HepG2 (cell line): ENCODE measurements around the gene BTBD1. TPM values are rescaled to one million over a fixed set of nuclear protein-coding genes. Genes with fewer than 3 reads are reported as not detected.

Experiments used
- ATAC-seq: fragments of 200-7000 bp; cut with Tn5 transposase; 3 replicates; pipeline ENCODE4 v1.9.1; 2020; ENCODE audit warnings: mild to moderate bottlenecking, moderate library complexity
- BruUV-seq: library from RNA; stranded (reverse); fragments of 400-500 nt; replicated peaks from 2 replicates; lab custom pipeline; 2021; lab: Mats Ljungman, UMichigan
- CTCF ChIA-PET: fragments of 300-600 bp; formaldehyde crosslinking; extraction: SDS; loops from one replicate; lab custom pipeline; 2021; ENCODE audit warnings: low total read pairs, inconsistent platforms, low intra/inter-chr PET ratio; lab: Yijun Ruan, JAX
- POLR2A ChIA-PET: fragments of 350-600 bp; sonication (Branson Sonifier 250); formaldehyde crosslinking; loops from one replicate; lab custom pipeline; 2020; ENCODE audit warnings: antibody characterized with exemption, inconsistent platforms; lab: Yijun Ruan, JAX
- DNase-seq: peaks from one replicate; pipeline ENCODE4 v3.0.0-alpha.2; 2015; ENCODE audit warnings: low spot score
- FAIRE-seq: peaks from 3 replicates; lab custom pipeline; 2011; peaks lifted over from hg19 to GRCh38; lab: Jason Lieb, UNC
- H2AFZ ChIP-seq: one replicate; pipeline ENCODE4 v1.6.1; 2011; ENCODE audit warnings: low read length, inconsistent platforms
- H3K27ac ChIP-seq: fragments of 300-600 bp; 3 replicates; pipeline ENCODE4 v1.8.0; 2011; ENCODE audit warnings: mixed run types, mild to moderate bottlenecking, mixed read lengths, low read length, inconsistent platforms; ENCODE audit not compliant: insufficient read depth; ENCODE audit errors: extremely low read length
- H3K27me3 ChIP-seq, 2 experiments: fragments of 200-600 bp in 1 of 2; 2 replicates in 1 of 2; 3 replicates in 1 of 2; pipeline versions ENCODE4 v1.6.0 to v1.8.0; 2011; ENCODE audit warnings: low read length in 2 of 2, mild to moderate bottlenecking in 2 of 2, moderate library complexity in 2 of 2, inconsistent platforms in 1 of 2; ENCODE audit not compliant: insufficient read depth in 2 of 2, control insufficient read depth in 1 of 2
- H3K36me3 ChIP-seq, 2 experiments: fragments of 200-600 bp in 1 of 2; replicated peaks in 1 of 2; 2 replicates in 1 of 2; 3 replicates in 1 of 2; pipeline versions ENCODE4 v1.5.1 to v1.8.0; 2011; ENCODE audit warnings: low read length in 2 of 2, inconsistent platforms in 1 of 2; ENCODE audit not compliant: insufficient read depth in 2 of 2, control insufficient read depth in 1 of 2
- H3K4me1 ChIP-seq: 2 replicates; pipeline ENCODE4 v1.5.1; 2012; ENCODE audit warnings: low read length, inconsistent platforms; ENCODE audit not compliant: insufficient read depth
- H3K4me2 ChIP-seq: 2 replicates; pipeline ENCODE4 v1.6.0; 2011; ENCODE audit warnings: low read depth, low read length, inconsistent platforms
- H3K4me3 ChIP-seq, 3 experiments: fragments of 200-600 bp in 1 of 3; sonication (generic), shearing (Covaris generic) in 1 of 3; replicated peaks in 1 of 3; 2 replicates each; pipeline ENCODE4 v1.5.1; 2011 to 2016; ENCODE audit warnings: low read length in 3 of 3, inconsistent platforms in 2 of 3, low read depth in 2 of 3, mild to moderate bottlenecking in 2 of 3, control low read depth in 1 of 3, mixed read lengths in 1 of 3; ENCODE audit not compliant: insufficient read depth in 1 of 3
- H3K79me2 ChIP-seq: one replicate; pipeline ENCODE4 v1.6.1; 2011; ENCODE audit warnings: low read length, inconsistent platforms; ENCODE audit not compliant: insufficient read depth
- H3K9ac ChIP-seq: 2 replicates; pipeline ENCODE4 v1.6.0; 2011; ENCODE audit warnings: mild to moderate bottlenecking, low read depth, low read length, inconsistent platforms; ENCODE audit not compliant: insufficient read depth
- H3K9me3 ChIP-seq: 2 replicates; pipeline ENCODE4 v1.5.1; 2012; ENCODE audit warnings: mild to moderate bottlenecking, low read length
- H4K20me1 ChIP-seq: 2 replicates; pipeline ENCODE4 v1.6.0; 2011; ENCODE audit warnings: inconsistent platforms, mild to moderate bottlenecking, low read length, moderate library complexity; ENCODE audit not compliant: insufficient read depth
- FOXP1 ChIP-seq, 2 experiments: fragments of 450-650 bp in 1 of 2; IDR thresholded peaks; 2 replicates each; pipeline ENCODE4 v1.6.1; 2017 to 2018; ENCODE audit warnings: antibody characterized with exemption in 1 of 2
- HDAC1 ChIP-seq: sonication (generic); formaldehyde crosslinking; IDR thresholded peaks from 2 replicates; pipeline ENCODE4 v1.5.1; 2020; ENCODE audit warnings: mild to moderate bottlenecking, missing genetic modification reagents
- HIVEP1 ChIP-seq: sonication (generic); formaldehyde crosslinking; IDR thresholded peaks from 2 replicates; pipeline ENCODE4 v1.4.0; 2020; ENCODE audit warnings: mild to moderate bottlenecking, missing genetic modification reagents
- KMT2A ChIP-seq: sonication (generic); formaldehyde crosslinking; IDR thresholded peaks from 2 replicates; pipeline ENCODE4 v1.4.0; 2020; ENCODE audit warnings: missing genetic modification reagents
- MZF1 ChIP-seq: sonication (generic); formaldehyde crosslinking; IDR thresholded peaks from 2 replicates; pipeline ENCODE4 v1.8.1; 2023; ENCODE audit warnings: mild to moderate bottlenecking, missing genetic modification reagents, borderline replicate concordance
- SIN3B ChIP-seq: fragments of 150-350 bp; IDR thresholded peaks from 2 replicates; pipeline ENCODE4 v1.6.1; 2014; ENCODE audit warnings: low read length
- SP140L ChIP-seq: sonication (generic); formaldehyde crosslinking; IDR thresholded peaks from 2 replicates; pipeline ENCODE4 v1.4.0; 2020; ENCODE audit warnings: missing genetic modification reagents, borderline replicate concordance
- SRY ChIP-seq: sonication (generic); formaldehyde crosslinking; IDR thresholded peaks from 2 replicates; pipeline ENCODE4 v1.8.0; 2022; ENCODE audit warnings: mild to moderate bottlenecking, missing genetic modification reagents
- TGIF2 ChIP-seq: IDR thresholded peaks from 2 replicates; pipeline ENCODE4 v1.6.1; 2016; ENCODE audit warnings: control low read depth, missing compliant biosample characterization
- ZFP62 ChIP-seq: sonication (generic); formaldehyde crosslinking; IDR thresholded peaks from 2 replicates; pipeline ENCODE4 v1.4.0; 2020; ENCODE audit warnings: missing genetic modification reagents
- ZFP82 ChIP-seq: sonication (generic); formaldehyde crosslinking; IDR thresholded peaks from 2 replicates; pipeline ENCODE4 v1.5.1; 2020; ENCODE audit warnings: mild to moderate bottlenecking, missing genetic modification reagents, borderline replicate concordance
- ZNF101 ChIP-seq: sonication (generic); formaldehyde crosslinking; IDR thresholded peaks from 2 replicates; pipeline ENCODE4 v1.4.0; 2020; ENCODE audit warnings: mild to moderate bottlenecking, low read depth, missing genetic modification reagents, borderline replicate concordance
- ZNF121 ChIP-seq: sonication (generic); formaldehyde crosslinking; IDR thresholded peaks from 2 replicates; pipeline ENCODE4 v1.5.0; 2020; ENCODE audit warnings: mild to moderate bottlenecking, missing genetic modification reagents
- ZNF326 ChIP-seq: sonication (generic); formaldehyde crosslinking; IDR thresholded peaks from 2 replicates; pipeline ENCODE4 v1.4.0; 2020; ENCODE audit warnings: missing genetic modification reagents, borderline replicate concordance
- ZNF460 ChIP-seq: sonication (generic); formaldehyde crosslinking; IDR thresholded peaks from 2 replicates; pipeline ENCODE4 v1.5.1; 2020; ENCODE audit warnings: missing genetic modification reagents, mild to moderate bottlenecking, borderline replicate concordance
- ZNF484 ChIP-seq: sonication (generic); formaldehyde crosslinking; IDR thresholded peaks from 2 replicates; pipeline ENCODE4 v1.5.1; 2020; ENCODE audit warnings: mild to moderate bottlenecking, low read depth, missing genetic modification reagents, borderline replicate concordance
- WGBS: methylation state at CpG from one replicate; pipeline ENCODE4 v1.1.6; 2017; ENCODE audit warnings: low lambda C conversion rate; 5-methylcytosine and 5-hydroxymethylcytosine counted together
- in situ Hi-C: cut with HindIII; loops from 2 replicates; pipeline ENCODE4 v1.10.0; 2017; ENCODE audit warnings: low pct_unique_long_range_greater_than_20kb; ENCODE audit not compliant: extremely low pct_ligation_motif_present
- intact Hi-C: fragments of 100-400 bp; cut with micrococcal nuclease; formaldehyde crosslinking; loops from one replicate; pipeline ENCODE4 v1.10.0; 2022; ENCODE audit not compliant: unreplicated experiment
- polyA plus RNA-seq, 8 experiments: library from polyadenylated mRNA; depleted of rRNA in 3 of 8; stranded (reverse) in 7 of 8; unstranded in 1 of 8; fragments of >200 nt; fragmentation: Illumina TruSeq in 4 of 8; extraction: Trizol in 4 of 8; gene quantifications; 2 replicates each; pipeline versions ENCODE4 v1.2.1 to v1.2.3, GENCODE V29; 2011 to 2016; ENCODE audit warnings: low read depth in 4 of 8, missing spikeins in 1 of 8, mixed read lengths in 1 of 8; ENCODE audit not compliant: insufficient read depth in 1 of 8
- total RNA-seq, 5 experiments: library from RNA; depleted of rRNA; stranded (reverse); fragments of >200 nt; fragmentation: Illumina TruSeq; extraction: Trizol; gene quantifications; 2 replicates each; pipeline ENCODE4 v1.2.3, GENCODE V29; 2016; ENCODE audit warnings: low read depth in 1 of 5
- TF ChIP-seq, protein P1 (sequence below): sonication (generic); formaldehyde crosslinking; IDR thresholded peaks from 2 replicates; pipeline ENCODE4 v1.4.0; 2020; ENCODE audit warnings: mild to moderate bottlenecking, missing genetic modification reagents, borderline replicate concordance
- TF ChIP-seq, protein P2 (sequence below): sonication (generic); formaldehyde crosslinking; IDR thresholded peaks from 2 replicates; pipeline ENCODE4 v1.8.0; 2022; ENCODE audit warnings: mild to moderate bottlenecking, missing genetic modification reagents; ENCODE audit not compliant: insufficient replicate concordance

BTBD1 gene
- total and polyA plus RNA-seq, 2 of the 13 experiments (the other 11 are each of a cell fraction or from before 2014, with no cell fraction given): 32.1 to 53.9 TPM

DNA sequence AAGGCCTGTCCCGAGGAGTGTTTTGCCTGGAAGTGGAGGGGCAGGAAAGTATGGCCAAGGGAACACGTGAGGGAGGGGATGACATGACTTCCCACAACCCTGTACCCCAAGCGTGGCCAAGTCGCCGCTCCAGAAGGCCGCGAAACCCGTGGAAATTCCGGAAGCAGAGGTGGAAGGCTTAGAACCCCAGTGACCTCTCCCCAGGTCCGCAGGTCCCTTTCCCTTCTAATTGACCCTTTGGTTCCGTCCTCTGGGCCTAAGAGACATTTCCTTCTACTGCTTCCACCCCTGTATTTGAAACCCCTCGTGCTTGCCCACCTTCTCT, 548 bp upstream of the BTBD1 start (continued):
- TF ChIP-seq, protein P1, sequence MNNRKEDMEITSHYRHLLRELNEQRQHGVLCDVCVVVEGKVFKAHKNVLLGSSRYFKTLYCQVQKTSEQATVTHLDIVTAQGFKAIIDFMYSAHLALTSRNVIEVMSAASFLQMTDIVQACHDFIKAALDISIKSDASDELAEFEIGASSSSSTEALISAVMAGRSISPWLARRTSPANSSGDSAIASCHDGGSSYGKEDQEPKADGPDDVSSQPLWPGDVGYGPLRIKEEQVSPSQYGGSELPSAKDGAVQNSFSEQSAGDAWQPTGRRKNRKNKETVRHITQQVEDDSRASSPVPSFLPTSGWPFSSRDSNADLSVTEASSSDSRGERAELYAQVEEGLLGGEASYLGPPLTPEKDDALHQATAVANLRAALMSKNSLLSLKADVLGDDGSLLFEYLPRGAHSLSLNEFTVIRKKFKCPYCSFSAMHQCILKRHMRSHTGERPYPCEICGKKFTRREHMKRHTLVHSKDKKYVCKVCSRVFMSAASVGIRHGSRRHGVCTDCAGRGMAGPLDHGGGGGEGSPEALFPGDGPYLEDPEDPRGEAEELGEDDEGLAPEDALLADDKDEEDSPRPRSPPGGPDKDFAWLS (CRISPR knock-in tag): no peak
- TF ChIP-seq, all 625 proteins: peak for 5

DNA sequence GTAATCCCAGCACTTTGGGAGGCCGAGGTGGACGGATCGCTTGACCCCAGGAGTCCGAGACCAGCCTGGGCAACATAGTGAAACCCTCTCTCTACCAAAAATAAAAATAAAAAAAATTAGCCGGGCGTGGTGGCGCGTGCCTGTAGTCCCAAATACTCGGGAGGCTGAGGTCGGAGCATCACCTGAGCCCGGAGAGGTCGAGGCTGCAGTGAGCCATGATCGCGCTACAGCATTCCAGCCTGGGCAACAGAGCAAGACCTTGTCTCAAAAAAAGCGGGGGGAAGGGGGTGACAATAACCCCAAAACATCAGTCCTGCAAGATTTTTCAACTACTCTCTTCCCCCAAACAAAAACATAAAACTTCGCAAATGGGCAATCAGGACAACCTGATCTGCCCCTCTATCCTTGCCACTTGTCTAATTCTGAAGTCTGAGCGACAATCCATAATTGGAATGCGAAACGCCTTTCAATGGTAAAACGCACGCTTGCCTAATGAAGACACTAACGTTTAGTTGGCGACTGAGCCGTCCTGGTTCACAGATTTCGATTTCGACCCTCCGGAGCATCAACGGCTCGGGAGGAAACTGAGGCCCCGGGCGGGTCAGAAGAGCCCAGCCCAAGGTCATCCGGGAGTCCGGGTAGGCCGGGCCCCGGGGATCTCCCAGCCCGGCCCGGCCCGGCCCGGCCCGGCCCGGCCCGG, 868 bp downstream of the BTBD1 start:
- Histone ChIP-seq H3K27me3 (no peaks in the 10 kb centered on the region), H3K79me2 (peaks cover 57% of the 10 kb centered on the region), H2AFZ (no peak overlapping the region), H3K4me3 (peak overlapping the region; percentile 71 to 92 (median 81)), H3K4me1 (peaks cover 48% of the 10 kb centered on the region), H3K9me3 (no peaks in the 10 kb centered on the region), H3K27ac (peak overlapping the region; percentile 87), H3K9ac (peak overlapping the region; percentile 90), H3K4me2 (peak overlapping the region; percentile 76), H3K36me3 (peaks cover 2 to 10% of the 10 kb centered on the region in 2 experiments; a peak in 4 of 5 replicates), H4K20me1 (peaks cover 34% of the 10 kb centered on the region)
- ChIA-PET POLR2A (interaction anchor here (1.6 kb wide), 2 partner anchors 26 to 80 kb away, joined by 3 to 6 read pairs; partner anchors contain the start of gene RAMAC), CTCF (no interaction called here)
- intact Hi-C loops: loop anchor here (5.0 kb wide), 1 partner anchor 141 kb away; the partner anchor contains the start of gene HDGFL3
- no TSS peak for BruUV-seq
- DNase-seq (no peak), ATAC-seq (no peak), FAIRE-seq (no peak)
- in situ Hi-C loops: no loop called here
- 2% methylated on average over 22 of the region's 42 CpGs for WGBS
- TF ChIP-seq SP140L (CRISPR knock-in tag): no peak
- TF ChIP-seq ZFP62 (CRISPR knock-in tag): no peak
- no peak for TF ChIP-seq HIVEP1 (CRISPR knock-in tag)
- no peak for TF ChIP-seq ZFP82 (CRISPR knock-in tag)
- TF ChIP-seq FOXP1 (IDR thresholded peaks at IDR 0.05): no peak
- TF ChIP-seq FOXP1 (CRISPR knock-in tag; IDR thresholded peaks at IDR 0.05): no peak
- TF ChIP-seq TGIF2: 0 out of 2 replicates have a peak, but pooled peaks have one; percentile 4
- TF ChIP-seq KMT2A (CRISPR knock-in tag): peak; percentile 40; the same call in 1 of the 2 replicates
- TF ChIP-seq ZNF460 (CRISPR knock-in tag): peak; percentile 15; the same call in 1 of the 2 replicates
- no peak for TF ChIP-seq SIN3B
- TF ChIP-seq HDAC1: no peak
- TF ChIP-seq ZNF121 (CRISPR knock-in tag): peak; percentile 76
- TF ChIP-seq MZF1: no peak
- TF ChIP-seq, protein P2, sequence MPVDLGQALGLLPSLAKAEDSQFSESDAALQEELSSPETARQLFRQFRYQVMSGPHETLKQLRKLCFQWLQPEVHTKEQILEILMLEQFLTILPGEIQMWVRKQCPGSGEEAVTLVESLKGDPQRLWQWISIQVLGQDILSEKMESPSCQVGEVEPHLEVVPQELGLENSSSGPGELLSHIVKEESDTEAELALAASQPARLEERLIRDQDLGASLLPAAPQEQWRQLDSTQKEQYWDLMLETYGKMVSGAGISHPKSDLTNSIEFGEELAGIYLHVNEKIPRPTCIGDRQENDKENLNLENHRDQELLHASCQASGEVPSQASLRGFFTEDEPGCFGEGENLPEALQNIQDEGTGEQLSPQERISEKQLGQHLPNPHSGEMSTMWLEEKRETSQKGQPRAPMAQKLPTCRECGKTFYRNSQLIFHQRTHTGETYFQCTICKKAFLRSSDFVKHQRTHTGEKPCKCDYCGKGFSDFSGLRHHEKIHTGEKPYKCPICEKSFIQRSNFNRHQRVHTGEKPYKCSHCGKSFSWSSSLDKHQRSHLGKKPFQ (CRISPR knock-in tag): peak; percentile 12
- no peak for TF ChIP-seq ZNF326 (CRISPR knock-in tag)
- no peak for TF ChIP-seq ZNF101 (CRISPR knock-in tag)
- no peak for TF ChIP-seq ZNF484 (CRISPR knock-in tag)
- TF ChIP-seq SRY (CRISPR knock-in tag): 0 out of 2 replicates have a peak, but pooled peaks have one; percentile 7
